GM12892 (cell line): ENCODE data around the gene DROSHA.

Source experiments
- DNase-seq: peaks from one replicate; pipeline ENCODE4 v3.0.0; 2011; ENCODE audit not compliant: insufficient read length
- FAIRE-seq: peaks from 2 replicates; lab custom pipeline; 2011; peaks lifted over from hg19 to GRCh38; lab: Jason Lieb, UNC
- POLR2A ChIP-seq: IDR thresholded peaks from 2 replicates; pipeline ENCODE4 v1.6.1; 2011; ENCODE audit warnings: low read depth, low read length, control low read depth
- POLR2AphosphoS5 ChIP-seq: IDR thresholded peaks from 2 replicates; pipeline ENCODE4 v1.6.1; 2011; ENCODE audit warnings: low read depth, low read length, control low read depth
- TAF1 ChIP-seq: IDR thresholded peaks from 2 replicates; pipeline ENCODE4 v1.6.1; 2011; ENCODE audit warnings: low read depth, mild to moderate bottlenecking, control low read depth, low read length, borderline replicate concordance

DROSHA gene

DNA sequence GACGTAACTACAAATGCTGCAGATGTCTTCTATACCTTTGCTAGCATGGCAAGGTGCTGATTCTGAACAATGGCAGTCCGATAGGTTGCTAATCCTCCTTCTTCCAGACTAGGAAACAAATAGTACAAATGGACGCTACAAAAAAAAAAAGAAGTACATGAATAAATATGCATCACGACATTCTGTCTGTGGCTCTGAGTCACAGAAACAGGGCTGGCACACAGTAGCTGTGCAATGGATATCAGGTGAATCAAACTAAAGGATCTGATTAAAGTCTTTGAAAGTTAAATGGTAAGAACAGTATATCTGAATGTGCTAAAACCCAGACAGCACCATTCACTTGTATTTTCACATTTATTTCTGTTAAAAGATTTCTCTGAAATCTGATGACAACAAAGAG lies 96.2 kb downstream of the DROSHA start:
- TF ChIP-seq POLR2AphosphoS5 = no peak
- no peak for TF ChIP-seq POLR2A
- TF ChIP-seq TAF1 = no peak
- FAIRE-seq = no peak
- DNase-seq = no peak

DNA sequence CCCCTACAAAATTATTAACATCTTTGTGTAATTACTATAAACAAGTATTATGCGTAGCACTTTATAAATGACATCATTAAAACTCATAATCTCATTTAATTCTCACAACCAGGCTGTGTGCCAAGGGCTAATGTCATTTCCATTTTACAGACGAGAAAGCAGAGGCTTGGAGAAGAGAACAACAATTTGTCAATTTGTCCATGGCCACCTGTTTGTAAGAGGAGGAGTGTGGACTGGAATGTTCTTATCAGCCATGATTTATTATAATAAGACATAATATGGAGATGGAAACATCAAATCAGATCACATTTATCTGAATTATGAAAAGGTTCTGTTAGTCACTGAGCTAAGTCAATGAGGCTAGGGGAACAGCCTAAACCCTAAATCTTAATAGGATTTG lies 97.0 kb downstream of the DROSHA start:
- no peak for FAIRE-seq
- DNase-seq = no peak
- no peak for TF ChIP-seq POLR2AphosphoS5
- no peak for TF ChIP-seq POLR2A
- no peak for TF ChIP-seq TAF1

DNA sequence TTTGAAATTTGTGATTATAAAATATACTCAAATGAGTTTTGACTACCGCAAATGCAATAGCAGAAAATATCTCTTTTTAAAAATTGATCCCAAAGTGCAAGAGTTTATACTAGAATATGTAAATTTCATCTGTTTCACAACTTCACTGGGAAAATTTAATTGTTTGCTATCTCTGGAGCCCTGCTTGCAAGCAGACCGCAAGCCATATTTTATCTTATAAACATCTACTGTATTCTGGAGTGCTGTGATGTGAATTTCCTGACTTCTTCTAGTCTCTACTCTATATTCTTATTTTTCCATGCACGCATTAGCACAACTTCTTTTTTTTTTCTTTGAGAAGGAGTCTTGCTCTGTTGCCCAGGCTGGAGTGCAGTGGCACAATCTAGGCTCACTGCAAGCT lies 98.7 kb downstream of the DROSHA start:
- FAIRE-seq = no peak
- TF ChIP-seq POLR2A (no peak), POLR2AphosphoS5 (no peak), TAF1 (no peak)
- DNase-seq = no peak

DNA sequence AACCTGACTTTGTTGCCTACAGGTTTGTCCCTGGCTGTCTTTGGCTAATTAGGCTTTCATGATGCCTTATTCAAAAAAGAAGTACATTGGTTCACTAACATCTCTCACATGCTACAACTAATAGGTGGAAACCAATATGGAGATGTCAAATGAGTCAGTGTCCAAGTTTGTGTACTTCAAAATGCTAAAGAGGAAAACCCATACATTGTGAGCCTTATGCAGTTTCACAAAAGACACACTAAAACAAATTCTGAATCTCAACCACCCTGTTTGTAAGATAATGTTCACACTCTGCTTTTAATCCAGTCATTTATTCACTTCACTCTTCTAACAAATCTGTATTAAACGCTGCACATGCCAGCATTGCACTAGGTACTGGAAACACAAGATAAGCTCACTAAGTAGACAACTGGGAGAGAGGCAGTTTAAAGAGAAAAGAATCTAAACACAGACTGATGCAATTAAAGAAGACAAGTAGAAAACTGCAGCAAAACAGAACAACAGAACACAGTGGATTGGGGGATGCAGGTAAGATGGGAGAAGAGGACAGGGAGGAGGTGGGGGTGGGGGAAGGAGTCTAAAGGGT lies 104.1 kb downstream of the DROSHA start:
- FAIRE-seq = peak; percentile 5
- no peak for DNase-seq
- no peak for TF ChIP-seq POLR2AphosphoS5
- TF ChIP-seq TAF1 = no peak
- no peak for TF ChIP-seq POLR2A

DNA sequence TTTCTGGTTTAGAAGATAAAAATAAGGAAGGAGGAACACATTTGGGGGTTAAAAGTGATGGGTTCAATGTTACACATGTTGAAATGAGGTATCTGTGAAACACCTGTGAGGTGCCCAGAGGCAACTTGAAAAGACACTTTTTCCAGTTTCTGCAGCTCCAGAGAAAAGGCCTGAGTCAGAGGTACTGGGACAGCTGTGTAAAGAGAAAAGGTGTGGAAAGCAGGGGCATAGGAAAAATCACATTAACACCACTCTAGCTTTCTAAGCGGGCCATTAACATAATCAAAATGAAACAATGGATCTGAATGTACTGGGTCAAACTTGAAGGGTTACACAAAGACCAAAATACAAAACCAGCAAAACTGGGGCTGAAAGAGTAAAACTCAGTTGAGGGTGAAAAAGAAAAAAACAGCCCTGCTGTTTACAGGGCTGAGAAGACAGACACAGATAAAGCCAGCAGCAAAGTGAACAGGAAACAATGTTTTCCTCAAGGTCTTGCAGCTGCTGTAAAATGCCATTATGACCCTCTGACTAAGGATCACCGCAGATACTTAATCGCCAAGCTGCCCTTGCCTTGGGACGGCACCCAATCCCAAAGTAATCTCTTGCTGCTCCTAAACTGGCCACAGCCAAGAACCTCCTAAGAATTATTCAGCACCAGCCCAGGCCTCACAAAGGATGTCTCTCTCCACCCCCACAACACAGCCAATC lies 104.7 kb downstream of the DROSHA start:
- DNase-seq (no peak), FAIRE-seq (no peak)
- TF ChIP-seq POLR2A (no peak), TAF1 (no peak), POLR2AphosphoS5 (no peak)

DNA sequence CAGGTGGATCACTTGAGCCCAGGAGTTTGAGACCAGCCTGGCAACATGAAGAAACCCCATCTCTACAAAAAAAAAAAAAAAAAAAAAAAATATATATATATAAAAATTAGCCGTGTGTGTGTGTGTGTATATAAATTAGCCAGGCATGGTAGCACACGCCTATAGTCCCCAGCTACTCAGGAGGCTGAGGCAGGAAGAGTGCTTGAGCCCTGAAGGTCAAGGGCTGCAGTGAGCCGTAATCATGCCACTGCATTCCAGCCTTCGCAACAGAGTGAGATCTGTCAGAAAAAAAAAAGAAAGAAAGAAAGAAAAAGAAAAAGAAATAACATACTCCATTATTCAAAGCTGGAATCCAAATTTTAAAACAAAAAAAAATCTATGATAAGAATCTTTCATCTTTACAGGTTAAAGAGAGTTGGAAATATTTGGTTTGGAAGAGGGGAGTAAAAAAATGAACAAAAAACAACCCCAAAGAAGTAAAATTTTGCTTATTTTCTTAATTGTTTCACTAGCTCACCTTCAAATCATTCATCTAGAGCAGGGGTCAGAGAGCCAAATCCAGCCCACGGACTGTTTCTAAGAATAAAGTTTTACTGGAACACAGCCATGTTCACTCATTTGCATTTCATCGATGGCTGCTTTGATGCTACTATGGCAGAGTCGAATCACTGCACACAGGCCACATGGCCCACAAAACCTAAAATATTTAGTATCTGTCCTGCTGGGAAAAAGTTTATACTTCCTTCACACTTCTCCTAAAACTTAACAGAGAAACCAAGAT lies 109.9 kb downstream of the DROSHA start:
- FAIRE-seq = no peak
- no peak for DNase-seq
- TF ChIP-seq POLR2AphosphoS5 (no peak), POLR2A (no peak), TAF1 (no peak)

DNA sequence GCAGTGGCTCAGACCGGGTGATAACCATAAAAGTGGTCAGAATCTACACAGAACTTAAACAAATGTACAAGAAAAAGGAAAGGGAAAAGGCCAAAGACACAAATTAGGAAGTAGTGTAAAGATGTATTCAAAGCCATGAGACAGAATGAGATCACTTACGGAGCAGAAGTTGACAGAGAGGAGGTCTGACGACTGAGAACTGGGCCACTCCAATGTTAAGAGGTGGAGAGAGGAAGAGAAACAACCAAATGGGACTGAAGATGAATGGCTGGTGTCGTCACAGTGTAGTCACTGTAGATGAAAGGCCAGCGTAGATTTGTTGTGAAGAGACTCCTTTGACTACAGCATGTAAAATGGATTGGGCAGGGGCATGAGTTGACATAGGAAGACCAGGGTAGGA lies 114.4 kb downstream of the DROSHA start:
- DNase-seq = no peak
- FAIRE-seq = no peak
- TF ChIP-seq TAF1 (no peak), POLR2A (no peak), POLR2AphosphoS5 (no peak)

DNA sequence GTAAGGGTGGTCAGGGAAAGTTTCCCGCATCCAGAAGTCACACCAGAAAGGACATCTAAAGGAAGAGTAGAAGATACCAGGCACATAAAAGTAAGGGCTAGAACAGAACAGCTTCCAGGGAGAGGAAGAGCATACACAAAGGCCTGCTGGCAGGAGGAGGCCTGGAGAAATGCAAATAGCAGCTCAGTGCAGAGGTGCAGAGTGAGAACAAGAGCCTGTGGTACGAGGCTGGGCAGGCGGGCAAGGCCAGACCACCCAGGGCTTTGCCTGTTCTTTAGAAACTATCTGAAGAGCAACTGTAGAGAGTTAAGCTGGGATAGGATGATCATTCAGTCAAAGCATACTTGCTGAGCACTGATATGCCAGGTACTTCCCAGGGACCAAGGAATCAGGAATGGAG lies 115.3 kb downstream of the DROSHA start:
- FAIRE-seq = no peak
- DNase-seq = no peak

DNA sequence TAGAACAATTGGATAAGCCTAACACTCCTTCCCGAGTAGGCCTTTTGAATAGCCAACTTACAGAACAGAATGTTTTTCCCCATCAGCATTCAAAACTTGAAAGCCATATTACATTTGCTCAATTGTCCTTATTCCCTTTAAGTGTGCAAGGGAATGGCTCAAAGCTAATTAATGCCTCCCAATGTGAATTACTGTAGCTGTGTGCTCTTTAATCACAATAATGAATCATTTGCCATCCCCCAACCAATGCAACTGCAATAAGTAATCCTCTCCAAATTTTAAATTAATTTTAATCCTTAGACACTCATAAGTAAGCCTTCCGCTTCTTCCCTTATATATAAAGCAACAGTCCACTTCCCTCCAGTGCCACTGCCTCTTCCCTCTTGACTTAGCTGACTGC lies 115.9 kb downstream of the DROSHA start:
- TF ChIP-seq POLR2A = no peak
- FAIRE-seq (no peak), DNase-seq (no peak)

More for the DNA sequence above, 115.3 kb downstream of the DROSHA start:
- TF ChIP-seq POLR2A (no peak), POLR2AphosphoS5 (no peak), TAF1 (no peak)

DNA sequence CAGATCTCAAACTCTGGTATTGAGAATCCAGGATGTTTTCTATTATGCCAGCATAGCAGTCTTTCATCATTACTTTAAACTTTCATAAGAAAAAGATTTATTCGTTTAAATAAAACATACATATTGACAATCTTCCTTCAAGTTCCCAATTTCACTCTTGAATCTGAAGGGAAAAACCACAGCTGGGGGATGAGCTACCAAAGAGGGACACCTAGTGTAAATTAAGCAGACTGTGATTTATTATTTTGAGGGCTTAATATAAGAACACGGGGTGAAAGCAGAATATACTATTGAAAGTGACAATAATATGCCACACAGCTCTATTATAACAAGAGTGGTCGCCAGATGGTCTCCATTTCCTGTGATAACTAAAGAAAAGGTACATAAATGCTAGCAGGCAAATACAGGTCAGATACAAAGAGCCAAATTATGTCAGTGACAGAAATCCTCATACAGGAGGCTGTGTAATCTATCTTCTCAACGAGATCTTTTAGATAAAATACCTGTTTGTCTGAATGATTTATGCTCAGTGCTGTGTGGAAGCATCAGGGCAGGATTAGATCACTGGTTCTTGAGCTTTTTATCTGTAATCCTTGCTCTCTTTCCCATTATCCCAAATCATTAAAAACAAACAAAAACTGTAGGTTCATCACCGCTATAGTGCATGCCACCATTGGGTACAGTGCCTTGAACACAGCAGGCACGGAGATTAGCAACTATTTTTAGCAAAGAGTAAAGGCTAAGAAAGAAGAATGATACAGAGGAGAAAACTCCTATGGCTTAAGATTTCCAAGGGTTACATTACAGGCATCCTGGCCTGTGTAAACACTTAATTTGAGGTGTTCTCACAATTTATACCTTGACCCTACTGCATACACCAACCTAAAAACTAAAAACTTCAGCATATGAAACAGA lies 116.6 kb downstream of the DROSHA start:
- no peak for FAIRE-seq
- TF ChIP-seq POLR2A = no peak
- TF ChIP-seq TAF1 = no peak
- no peak for TF ChIP-seq POLR2AphosphoS5
- DNase-seq = no peak
